Activated T-cell treated with anti-CD3 and anti-CD28 coated beads, Interleukin-2, amount 50 U/mL, for 4 hours (primary cell): Measurements from ENCODE around the gene SLC36A2. TPM values are rescaled to one million over a fixed set of nuclear protein-coding genes. Genes with fewer than 3 reads are reported as not detected.
A peak's percentile ranks its signal among the peaks of the same experiment; 100 is the strongest.
"Not testable (repeated sequence)": the region's sequence is repeated elsewhere in the genome, so short reads cannot be mapped to it uniquely, and the experiment has no call there.

Experiments used
- ATAC-seq, 2 donors: fragments of 200-7000 bp; cut with Tn5 transposase; one replicate each; pipeline ENCODE4 v1.10.0; 2021
- DNase-seq: peaks from one replicate; pipeline ENCODE4 v3.0.0-alpha.2; 2020
- H3K27me3 Mint-ChIP-seq: one replicate; pipeline ENCODE4 v1.8.0; 2021; ENCODE audit warnings: low read depth, mixed read lengths
- H3K36me3 Mint-ChIP-seq: one replicate; pipeline ENCODE4 v1.8.0; 2022; ENCODE audit warnings: mixed read lengths; ENCODE audit not compliant: insufficient read depth
- H3K4me1 Mint-ChIP-seq: one replicate; pipeline ENCODE4 v1.8.0; 2021; ENCODE audit warnings: low read depth, mixed read lengths
- H3K4me3 Mint-ChIP-seq: one replicate; pipeline ENCODE4 v1.8.0; 2021; ENCODE audit warnings: mild to moderate bottlenecking, moderate library complexity, mixed read lengths
- H3K9me3 Mint-ChIP-seq: one replicate; pipeline ENCODE4 v1.8.0; 2021; ENCODE audit warnings: mixed read lengths
- total RNA-seq, 3 donors: library from RNA; stranded (reverse); gene quantifications; one replicate each; pipeline ENCODE4 v1.2.1, GENCODE V29; 2021

SLC36A2 gene
- total RNA-seq, 3 donors from 2014 or later: not detected

- ATAC-seq (no peak), DNase-seq (no peak)
- Mint-ChIP-seq H3K4me1 (peaks cover 2% of the 10 kb centered on the region), H3K27me3 (no peaks in the 10 kb centered on the region), H3K9me3 (peaks cover 11% of the 10 kb centered on the region), H3K36me3 (peaks cover 4% of the 10 kb centered on the region), H3K4me3 (no peak overlapping the region)
These were observed 34.5 kb downstream of the SLC36A2 start for GRCh38 chr5:151312756-151313324.

- H3K9me3 Mint-ChIP-seq: peaks cover 11% of the 10 kb centered on the region
- no peak for DNase-seq
- H3K4me1 Mint-ChIP-seq: peaks cover 1% of the 10 kb centered on the region
- no peaks in the 10 kb centered on the region for H3K27me3 Mint-ChIP-seq
- no peak for ATAC-seq
- H3K4me3 Mint-ChIP-seq: no peak overlapping the region
- H3K36me3 Mint-ChIP-seq: peaks cover 4% of the 10 kb centered on the region
These were observed 36.4 kb downstream of the SLC36A2 start for GRCh38 chr5:151310932-151311331.

- H3K4me1 Mint-ChIP-seq, H3K4me3 Mint-ChIP-seq, ATAC-seq, DNase-seq, H3K27me3 Mint-ChIP-seq, H3K36me3 Mint-ChIP-seq: not testable (repeated sequence)
- H3K9me3 Mint-ChIP-seq: peaks cover 11% of the 10 kb centered on the region
These were observed 37.5 kb downstream of the SLC36A2 start for GRCh38 chr5:151309821-151310220.

GRCh38 chr5:151309266-151309665 lies 38.1 kb downstream of the SLC36A2 start:
- not testable (repeated sequence) for H3K36me3 Mint-ChIP-seq, ATAC-seq, DNase-seq

GRCh38 chr5:151303666-151304065 lies 43.7 kb downstream of the SLC36A2 start, which contains the start of gene SLC36A3:
Gene SLC36A3 (minus strand): TSS chr5:151303766. CDS start chr5:151303354, 412 bp downstream.
- Mint-ChIP-seq H3K36me3 (no peaks in the 10 kb centered on the region), H3K27me3 (peaks cover 14% of the 10 kb centered on the region), H3K4me3 (no peak within 1 kb of the TSS), H3K9me3 (no peaks in the 10 kb centered on the region), H3K4me1 (no peaks in the 10 kb centered on the region)
- ATAC-seq: no peak
- no peak for DNase-seq

More at GRCh38 chr5:151309266-151309665, 38.1 kb downstream of the SLC36A2 start:
- H3K4me3 Mint-ChIP-seq, H3K27me3 Mint-ChIP-seq, H3K4me1 Mint-ChIP-seq: not testable (repeated sequence)
- H3K9me3 Mint-ChIP-seq: peaks cover 11% of the 10 kb centered on the region

DNA sequence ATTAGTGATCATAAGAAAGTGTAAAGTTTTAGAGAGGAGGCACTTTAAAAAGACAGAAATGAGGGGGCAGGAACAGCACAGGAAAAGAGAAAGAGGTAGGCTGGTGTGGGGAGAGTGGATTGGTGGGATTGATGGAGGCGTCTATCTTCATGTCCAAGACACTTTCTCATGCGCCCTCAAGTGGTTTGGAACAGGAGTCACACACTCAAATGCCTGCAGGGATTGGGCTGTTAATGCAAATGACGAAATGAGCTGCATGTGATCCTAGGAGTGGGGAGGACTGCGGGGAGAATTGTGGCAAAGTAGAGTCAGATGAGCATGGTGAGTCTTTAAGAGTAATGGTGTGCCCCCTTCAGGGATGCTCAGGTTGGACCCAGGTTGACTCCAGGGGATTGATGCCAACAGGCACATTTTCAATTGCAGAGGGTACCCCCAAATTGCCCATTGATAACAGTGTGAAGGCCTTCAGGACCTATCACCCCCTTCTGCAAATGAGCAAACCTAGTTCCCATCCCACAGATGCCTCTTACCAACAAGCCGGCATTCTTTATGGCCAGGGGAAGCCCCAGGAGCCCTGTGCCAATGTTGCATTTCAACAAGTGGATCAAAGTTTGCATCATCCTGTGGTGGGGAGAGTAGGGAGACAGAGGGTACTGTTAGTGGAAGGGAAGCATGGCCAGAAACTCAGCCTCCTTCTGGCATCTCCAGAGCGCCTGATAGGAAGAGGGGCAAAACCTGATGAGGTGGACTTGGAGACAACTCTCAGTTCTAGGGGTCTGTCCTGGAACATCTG lies 49.1 kb downstream of the SLC36A2 start:
- no peaks in the 10 kb centered on the region for H3K36me3 Mint-ChIP-seq
- no peak for DNase-seq
- no peaks in the 10 kb centered on the region for H3K9me3 Mint-ChIP-seq
- peak; percentile 38 to 53 for ATAC-seq
- H3K4me1 Mint-ChIP-seq: no peaks in the 10 kb centered on the region
- peaks cover 13% of the 10 kb centered on the region for H3K27me3 Mint-ChIP-seq
- H3K4me3 Mint-ChIP-seq: no peak overlapping the region

- no peaks in the 10 kb centered on the region for H3K9me3 Mint-ChIP-seq
- no peak overlapping the region for H3K4me3 Mint-ChIP-seq
- H3K27me3 Mint-ChIP-seq: peaks cover 11% of the 10 kb centered on the region
- no peaks in the 10 kb centered on the region for H3K36me3 Mint-ChIP-seq
- no peak for ATAC-seq
- DNase-seq: no peak
- H3K4me1 Mint-ChIP-seq: no peaks in the 10 kb centered on the region
These were observed 50.4 kb downstream of the SLC36A2 start for GRCh38 chr5:151296974-151297373.

- Mint-ChIP-seq H3K4me3 (no peak overlapping the region), H3K27me3 (peaks cover 9% of the 10 kb centered on the region), H3K9me3 (peaks cover 2% of the 10 kb centered on the region), H3K36me3 (no peaks in the 10 kb centered on the region), H3K4me1 (no peaks in the 10 kb centered on the region)
- ATAC-seq (no peak), DNase-seq (no peak)
These were observed 50.9 kb downstream of the SLC36A2 start for GRCh38 chr5:151296478-151296830.

- Mint-ChIP-seq H3K9me3 (peaks cover 5% of the 10 kb centered on the region), H3K4me1 (no peaks in the 10 kb centered on the region), H3K27me3 (peaks cover 6% of the 10 kb centered on the region), H3K36me3 (no peaks in the 10 kb centered on the region), H3K4me3 (no peak overlapping the region)
- no peak for DNase-seq
- ATAC-seq: no peak
These were observed 51.4 kb downstream of the SLC36A2 start for GRCh38 chr5:151295791-151296477.

DNA sequence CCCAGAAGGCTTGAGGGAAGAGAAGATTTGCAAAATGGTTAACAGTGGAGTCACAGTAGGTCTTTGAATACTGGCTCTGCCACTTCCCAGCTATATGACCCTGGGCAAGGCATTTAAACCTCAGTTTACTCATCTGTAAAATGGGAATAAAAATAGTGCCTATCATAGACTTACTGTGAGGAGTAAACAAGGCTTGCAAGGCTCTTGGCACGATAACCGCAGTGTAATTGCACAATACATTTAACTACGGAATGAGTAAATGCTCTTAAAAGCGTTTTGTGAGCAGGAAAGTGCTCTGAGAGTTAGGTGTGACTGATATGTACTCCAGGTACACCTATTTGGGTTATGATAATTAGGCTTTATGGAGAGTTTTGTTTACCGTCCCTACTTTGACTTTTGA lies 52.2 kb downstream of the SLC36A2 start:
- Mint-ChIP-seq H3K9me3 (peaks cover 5% of the 10 kb centered on the region), H3K36me3 (no peaks in the 10 kb centered on the region)

DNA sequence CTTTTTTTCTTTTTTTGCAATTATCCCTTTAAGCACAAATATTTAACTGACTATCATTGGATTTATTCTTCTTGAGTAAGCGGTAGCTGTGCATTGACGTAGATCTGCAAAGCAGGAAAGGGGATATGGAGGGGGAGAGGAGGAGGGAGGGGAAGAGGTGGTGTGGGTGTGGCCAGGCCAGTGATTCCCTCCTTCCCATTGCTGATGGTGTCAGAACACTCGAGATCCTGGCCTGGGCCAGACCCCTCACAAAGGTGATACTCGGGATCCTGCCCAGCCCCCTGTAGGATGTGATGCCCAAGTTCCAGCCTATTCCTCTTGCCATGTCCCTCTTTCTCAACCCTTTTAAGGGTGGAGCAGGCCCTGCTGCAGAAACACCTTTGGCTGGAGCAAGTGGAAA lies 53.7 kb downstream of the SLC36A2 start:
- peaks cover 3% of the 10 kb centered on the region for H3K27me3 Mint-ChIP-seq
- no peaks in the 10 kb centered on the region for H3K36me3 Mint-ChIP-seq
- DNase-seq (no peak), ATAC-seq (no peak)
- H3K4me1 Mint-ChIP-seq: no peaks in the 10 kb centered on the region
- peaks cover 5% of the 10 kb centered on the region for H3K9me3 Mint-ChIP-seq
- no peak overlapping the region for H3K4me3 Mint-ChIP-seq

More for the DNA sequence above, 52.2 kb downstream of the SLC36A2 start:
- DNase-seq (no peak), ATAC-seq (no peak)
- Mint-ChIP-seq H3K4me3 (no peak overlapping the region), H3K27me3 (peaks cover 6% of the 10 kb centered on the region), H3K4me1 (no peaks in the 10 kb centered on the region)

GRCh38 chr5:151288180-151288579 lies 59.2 kb downstream of the SLC36A2 start:
- ATAC-seq (no peak), DNase-seq (no peak)
- Mint-ChIP-seq H3K27me3 (no peaks in the 10 kb centered on the region), H3K4me3 (no peak overlapping the region), H3K36me3 (no peaks in the 10 kb centered on the region), H3K9me3 (peaks cover 5% of the 10 kb centered on the region), H3K4me1 (peaks cover 2% of the 10 kb centered on the region)

GRCh38 chr5:151286246-151286645 lies 61.1 kb downstream of the SLC36A2 start:
- no peaks in the 10 kb centered on the region for H3K27me3 Mint-ChIP-seq
- no peaks in the 10 kb centered on the region for H3K36me3 Mint-ChIP-seq
- no peak overlapping the region for H3K4me3 Mint-ChIP-seq
- peaks cover under 1% of the 10 kb centered on the region for H3K9me3 Mint-ChIP-seq
- DNase-seq (no peak), ATAC-seq (no peak)
- peaks cover 2% of the 10 kb centered on the region for H3K4me1 Mint-ChIP-seq

GRCh38 chr5:151285683-151286082 lies 61.7 kb downstream of the SLC36A2 start:
- H3K27me3 Mint-ChIP-seq: no peaks in the 10 kb centered on the region
- H3K9me3 Mint-ChIP-seq: no peaks in the 10 kb centered on the region
- peaks cover 2% of the 10 kb centered on the region for H3K4me1 Mint-ChIP-seq
- no peak overlapping the region for H3K4me3 Mint-ChIP-seq
- ATAC-seq: no peak
- DNase-seq: no peak
- H3K36me3 Mint-ChIP-seq: no peaks in the 10 kb centered on the region
